HL-60 (cell line): ENCODE data around the gene COL9A1.
"Not testable (repeated sequence)": the region's sequence is repeated elsewhere in the genome, so short reads cannot be mapped to it uniquely, and the experiment has no call there.

ENCODE experiments used
- DNase-seq, 2 experiments: peaks; one replicate each; pipeline ENCODE4 v3.0.0-alpha.2; 2010 to 2020; ENCODE audit warnings: low read depth in 1 of 2, low spot score in 1 of 2
- H3K27ac ChIP-seq: fragments of 250-450 bp; sonication (Bioruptor Pico); replicated peaks from 2 replicates; pipeline ENCODE4 v1.5.1; 2020; ENCODE audit warnings: mild to moderate bottlenecking, moderate library complexity
- H3K27me3 ChIP-seq: fragments of 250-450 bp; sonication (Bioruptor Pico); 2 replicates; pipeline ENCODE4 v1.5.1; 2021; ENCODE audit warnings: mild to moderate bottlenecking, moderate library complexity; ENCODE audit not compliant: insufficient read depth, poor library complexity, severe bottlenecking
- H3K4me3 ChIP-seq: replicated peaks from 2 replicates; pipeline ENCODE4 v1.5.1; 2011; ENCODE audit warnings: mild to moderate bottlenecking, control low read depth, low read length; ENCODE audit not compliant: insufficient read depth
- GABPA ChIP-seq: IDR thresholded peaks from 2 replicates; pipeline ENCODE4 v1.6.1; 2012; ENCODE audit warnings: low read depth
- POLR2AphosphoS5 ChIP-seq: IDR thresholded peaks from 2 replicates; pipeline ENCODE4 v1.6.1; 2012; ENCODE audit warnings: low read depth
- SPI1 ChIP-seq: IDR thresholded peaks from 2 replicates; pipeline ENCODE4 v1.6.1; 2012; ENCODE audit warnings: low read depth, mild to moderate bottlenecking, borderline replicate concordance
- TF ChIP-seq, protein P1 (sequence below): IDR thresholded peaks from one replicate; pipeline ENCODE4 v1.5.1; 2011; ENCODE audit warnings: low read length, control low read depth, inconsistent platforms; ENCODE audit not compliant: insufficient read depth
- TF ChIP-seq, protein P2 (sequence below): IDR thresholded peaks from 2 replicates; pipeline ENCODE4 v1.6.1; 2012; ENCODE audit warnings: low read depth; ENCODE audit not compliant: insufficient replicate concordance

The COL9A1 gene

DNA sequence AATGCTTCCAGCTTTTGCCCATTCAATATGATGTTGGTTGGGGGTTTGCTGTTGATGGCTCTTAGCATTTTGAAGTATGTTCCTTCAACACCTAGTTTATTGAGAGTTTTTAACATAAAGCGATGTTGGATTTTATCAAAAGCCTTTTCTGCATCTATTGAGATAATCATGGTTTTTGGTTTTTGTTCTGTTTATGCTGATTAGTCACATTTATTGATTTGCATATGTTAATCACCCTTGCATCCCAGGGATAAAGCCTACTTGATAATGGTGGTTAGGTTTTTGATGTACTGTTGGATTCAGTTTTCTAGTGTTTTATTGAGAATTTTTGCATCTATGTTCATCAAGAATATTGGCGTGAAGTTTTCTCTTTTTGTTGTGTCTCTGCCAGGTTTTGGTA, 40.4 kb upstream of the COL9A1 start:
- H3K27ac ChIP-seq: no peak overlapping the region
- DNase-seq: no peak
- no peaks in the 10 kb centered on the region for H3K27me3 ChIP-seq
- H3K4me3 ChIP-seq: no peak overlapping the region
- TF ChIP-seq SPI1 (no peak), POLR2AphosphoS5 (no peak), GABPA (no peak)
- TF ChIP-seq, protein P1, sequence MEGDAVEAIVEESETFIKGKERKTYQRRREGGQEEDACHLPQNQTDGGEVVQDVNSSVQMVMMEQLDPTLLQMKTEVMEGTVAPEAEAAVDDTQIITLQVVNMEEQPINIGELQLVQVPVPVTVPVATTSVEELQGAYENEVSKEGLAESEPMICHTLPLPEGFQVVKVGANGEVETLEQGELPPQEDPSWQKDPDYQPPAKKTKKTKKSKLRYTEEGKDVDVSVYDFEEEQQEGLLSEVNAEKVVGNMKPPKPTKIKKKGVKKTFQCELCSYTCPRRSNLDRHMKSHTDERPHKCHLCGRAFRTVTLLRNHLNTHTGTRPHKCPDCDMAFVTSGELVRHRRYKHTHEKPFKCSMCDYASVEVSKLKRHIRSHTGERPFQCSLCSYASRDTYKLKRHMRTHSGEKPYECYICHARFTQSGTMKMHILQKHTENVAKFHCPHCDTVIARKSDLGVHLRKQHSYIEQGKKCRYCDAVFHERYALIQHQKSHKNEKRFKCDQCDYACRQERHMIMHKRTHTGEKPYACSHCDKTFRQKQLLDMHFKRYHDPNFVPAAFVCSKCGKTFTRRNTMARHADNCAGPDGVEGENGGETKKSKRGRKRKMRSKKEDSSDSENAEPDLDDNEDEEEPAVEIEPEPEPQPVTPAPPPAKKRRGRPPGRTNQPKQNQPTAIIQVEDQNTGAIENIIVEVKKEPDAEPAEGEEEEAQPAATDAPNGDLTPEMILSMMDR: no peak
- TF ChIP-seq, protein P2, sequence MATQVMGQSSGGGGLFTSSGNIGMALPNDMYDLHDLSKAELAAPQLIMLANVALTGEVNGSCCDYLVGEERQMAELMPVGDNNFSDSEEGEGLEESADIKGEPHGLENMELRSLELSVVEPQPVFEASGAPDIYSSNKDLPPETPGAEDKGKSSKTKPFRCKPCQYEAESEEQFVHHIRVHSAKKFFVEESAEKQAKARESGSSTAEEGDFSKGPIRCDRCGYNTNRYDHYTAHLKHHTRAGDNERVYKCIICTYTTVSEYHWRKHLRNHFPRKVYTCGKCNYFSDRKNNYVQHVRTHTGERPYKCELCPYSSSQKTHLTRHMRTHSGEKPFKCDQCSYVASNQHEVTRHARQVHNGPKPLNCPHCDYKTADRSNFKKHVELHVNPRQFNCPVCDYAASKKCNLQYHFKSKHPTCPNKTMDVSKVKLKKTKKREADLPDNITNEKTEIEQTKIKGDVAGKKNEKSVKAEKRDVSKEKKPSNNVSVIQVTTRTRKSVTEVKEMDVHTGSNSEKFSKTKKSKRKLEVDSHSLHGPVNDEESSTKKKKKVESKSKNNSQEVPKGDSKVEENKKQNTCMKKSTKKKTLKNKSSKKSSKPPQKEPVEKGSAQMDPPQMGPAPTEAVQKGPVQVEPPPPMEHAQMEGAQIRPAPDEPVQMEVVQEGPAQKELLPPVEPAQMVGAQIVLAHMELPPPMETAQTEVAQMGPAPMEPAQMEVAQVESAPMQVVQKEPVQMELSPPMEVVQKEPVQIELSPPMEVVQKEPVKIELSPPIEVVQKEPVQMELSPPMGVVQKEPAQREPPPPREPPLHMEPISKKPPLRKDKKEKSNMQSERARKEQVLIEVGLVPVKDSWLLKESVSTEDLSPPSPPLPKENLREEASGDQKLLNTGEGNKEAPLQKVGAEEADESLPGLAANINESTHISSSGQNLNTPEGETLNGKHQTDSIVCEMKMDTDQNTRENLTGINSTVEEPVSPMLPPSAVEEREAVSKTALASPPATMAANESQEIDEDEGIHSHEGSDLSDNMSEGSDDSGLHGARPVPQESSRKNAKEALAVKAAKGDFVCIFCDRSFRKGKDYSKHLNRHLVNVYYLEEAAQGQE: no peak

DNA sequence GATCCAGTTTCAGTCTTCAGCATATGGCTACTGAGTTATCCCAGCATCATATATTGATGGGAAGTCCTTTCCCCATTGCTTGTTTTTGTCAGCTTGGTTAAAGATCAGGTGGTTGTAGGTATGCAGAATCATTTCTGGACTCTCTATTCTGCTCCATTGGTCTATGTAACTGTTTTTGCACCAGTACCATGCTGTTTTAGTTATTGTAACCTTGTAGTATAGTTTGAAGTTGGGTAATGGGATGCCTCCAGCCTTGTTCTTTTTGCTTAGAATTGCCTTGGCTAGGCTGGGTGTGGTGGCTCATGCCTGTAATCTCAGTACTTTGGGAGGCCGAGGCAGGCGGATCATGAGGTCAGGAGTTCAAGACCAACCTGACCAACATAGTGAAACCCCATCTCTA, 36.9 kb upstream of the COL9A1 start:
- not testable (repeated sequence) for DNase-seq, H3K4me3 ChIP-seq, H3K27me3 ChIP-seq, H3K27ac ChIP-seq

DNA sequence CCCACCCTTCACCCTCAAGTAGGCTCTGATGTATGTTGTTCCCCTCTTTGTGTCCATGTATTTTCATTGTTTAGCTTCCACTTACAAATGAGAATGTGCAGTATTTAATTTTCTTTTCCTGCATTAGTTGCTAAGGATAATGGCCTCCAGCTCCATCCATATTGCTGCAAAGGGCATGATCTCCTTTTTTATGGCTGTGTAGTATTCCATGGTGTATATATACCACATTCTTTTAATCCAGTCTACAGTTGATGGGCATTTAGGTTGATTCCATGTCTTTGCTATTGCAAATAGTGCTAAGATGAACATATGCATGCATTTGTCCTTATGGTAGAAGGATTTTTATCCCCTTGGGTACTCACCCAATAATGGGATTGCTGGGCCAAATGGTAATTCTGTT, 35.9 kb upstream of the COL9A1 start:
- TF ChIP-seq, protein P1: no peak
- TF ChIP-seq SPI1: no peak
- TF ChIP-seq POLR2AphosphoS5: no peak
- TF ChIP-seq, protein P2: no peak
- no peak for TF ChIP-seq GABPA
- Histone ChIP-seq H3K27ac (no peak overlapping the region), H3K27me3 (no peaks in the 10 kb centered on the region), H3K4me3 (no peak overlapping the region)
- no peak for DNase-seq

DNA sequence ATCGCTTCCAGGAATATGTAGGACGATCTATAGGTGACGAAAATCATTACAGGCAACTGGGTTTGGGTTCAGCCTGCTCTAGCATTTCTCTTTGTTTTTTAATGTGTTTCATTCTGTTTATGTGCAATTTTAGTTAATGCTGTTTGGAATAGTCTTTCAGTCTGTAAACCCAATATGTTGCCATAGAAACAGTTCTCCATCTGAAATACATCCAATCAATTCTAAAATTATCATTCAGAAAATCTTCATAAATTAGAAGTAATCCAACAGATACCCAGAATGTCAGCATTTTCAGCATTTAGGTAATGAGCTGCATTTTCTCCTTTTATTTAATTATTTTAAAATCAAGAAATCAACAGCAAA, 34.8 kb upstream of the COL9A1 start:
- H3K27me3 ChIP-seq: no peaks in the 10 kb centered on the region
- TF ChIP-seq, protein P2: no peak
- no peak for TF ChIP-seq GABPA
- TF ChIP-seq SPI1: no peak
- TF ChIP-seq, protein P1: no peak
- TF ChIP-seq POLR2AphosphoS5: no peak
- no peak for DNase-seq
- no peak overlapping the region for H3K27ac ChIP-seq
- no peak overlapping the region for H3K4me3 ChIP-seq
